ENCODE data around the gene LAPTM5.

The LAPTM5 gene

GRCh38 chr1:30755746-30756145, 1.8 kb downstream of the LAPTM5 start:
- DNase-seq (ENCODE audit: low spot score): no peak

GRCh38 chr1:30755334-30755733, 2.2 kb downstream of the LAPTM5 start:
- no peak for DNase-seq (ENCODE audit: low spot score)

DNA sequence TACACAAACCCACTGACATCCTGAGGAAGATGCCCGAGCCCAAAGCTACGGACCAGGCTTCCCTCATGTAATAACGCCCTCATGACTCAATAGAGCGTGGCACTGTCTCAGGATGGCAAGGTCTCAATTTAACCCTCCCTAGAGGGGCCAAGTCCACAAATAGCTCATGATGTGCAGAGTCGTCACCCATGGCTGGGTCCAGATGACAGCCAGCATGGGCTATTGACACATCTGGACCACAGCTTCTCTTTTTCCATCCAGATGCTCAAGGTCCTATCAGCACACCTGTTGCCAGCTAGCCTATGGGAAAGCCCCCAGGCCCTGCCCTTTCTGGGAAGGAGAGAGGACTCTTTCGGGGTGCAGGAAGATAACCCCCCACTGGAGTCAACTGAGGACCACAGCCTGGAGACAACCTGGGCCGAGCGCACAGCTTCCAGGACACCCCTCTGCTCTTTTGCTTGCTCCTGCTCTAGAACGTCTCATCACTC, 2.8 kb downstream of the LAPTM5 start:
- DNase-seq (ENCODE audit: low spot score): no peak

- DNase-seq (ENCODE audit: low spot score): no peak
These were observed 3.9 kb downstream of the LAPTM5 start for GRCh38 chr1:30753660-30754123.

GRCh38 chr1:30753118-30753517, 4.5 kb downstream of the LAPTM5 start:
- no peak for DNase-seq (ENCODE audit: low spot score)

DNA sequence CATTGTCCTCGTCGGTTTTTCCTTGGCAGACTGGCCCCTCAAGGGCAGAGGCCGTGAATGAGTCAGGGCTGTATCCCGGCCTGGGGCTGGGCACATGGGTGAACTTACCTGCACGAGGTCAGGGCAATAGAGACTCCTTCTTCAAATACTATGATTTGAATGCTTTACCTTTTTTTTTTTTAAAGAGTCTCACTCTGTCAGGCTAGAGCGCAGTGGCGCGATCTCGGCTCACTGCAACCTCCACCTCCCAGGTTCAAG, 5.0 kb downstream of the LAPTM5 start:
- no peak for DNase-seq (ENCODE audit: low spot score)

GRCh38 chr1:30751830-30752650, 5.5 kb downstream of the LAPTM5 start:
- no peak for DNase-seq (ENCODE audit: low spot score)

DNA sequence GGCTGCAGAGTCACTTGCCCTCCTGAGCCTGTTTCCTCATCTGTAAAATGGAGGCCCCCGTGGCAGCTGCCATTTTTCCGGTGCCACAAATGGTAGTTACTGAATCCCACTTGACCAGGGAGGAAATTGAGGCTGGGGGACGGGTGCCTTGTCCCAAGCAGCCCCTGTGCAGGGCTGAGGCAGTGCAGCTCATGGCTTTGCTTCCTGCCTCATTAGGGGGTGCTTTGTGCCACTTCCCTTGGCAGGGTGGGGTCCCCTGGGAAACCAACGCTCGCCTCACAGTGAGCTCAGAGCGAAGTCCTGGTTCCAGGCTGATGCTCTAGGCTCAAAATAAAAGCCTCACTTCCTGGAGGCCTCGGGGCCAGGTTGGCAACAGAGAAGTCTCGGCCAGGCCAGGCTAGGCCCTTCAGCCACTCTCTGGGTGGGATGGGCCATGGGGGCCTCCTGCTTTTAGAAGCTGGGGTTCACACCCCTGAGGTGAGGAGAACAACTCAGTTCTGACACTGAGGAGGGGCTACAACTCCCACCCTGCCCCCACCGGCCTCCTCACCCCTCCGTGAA, 6.8 kb downstream of the LAPTM5 start:
- DNase-seq (ENCODE audit: low spot score): no peak

DNA sequence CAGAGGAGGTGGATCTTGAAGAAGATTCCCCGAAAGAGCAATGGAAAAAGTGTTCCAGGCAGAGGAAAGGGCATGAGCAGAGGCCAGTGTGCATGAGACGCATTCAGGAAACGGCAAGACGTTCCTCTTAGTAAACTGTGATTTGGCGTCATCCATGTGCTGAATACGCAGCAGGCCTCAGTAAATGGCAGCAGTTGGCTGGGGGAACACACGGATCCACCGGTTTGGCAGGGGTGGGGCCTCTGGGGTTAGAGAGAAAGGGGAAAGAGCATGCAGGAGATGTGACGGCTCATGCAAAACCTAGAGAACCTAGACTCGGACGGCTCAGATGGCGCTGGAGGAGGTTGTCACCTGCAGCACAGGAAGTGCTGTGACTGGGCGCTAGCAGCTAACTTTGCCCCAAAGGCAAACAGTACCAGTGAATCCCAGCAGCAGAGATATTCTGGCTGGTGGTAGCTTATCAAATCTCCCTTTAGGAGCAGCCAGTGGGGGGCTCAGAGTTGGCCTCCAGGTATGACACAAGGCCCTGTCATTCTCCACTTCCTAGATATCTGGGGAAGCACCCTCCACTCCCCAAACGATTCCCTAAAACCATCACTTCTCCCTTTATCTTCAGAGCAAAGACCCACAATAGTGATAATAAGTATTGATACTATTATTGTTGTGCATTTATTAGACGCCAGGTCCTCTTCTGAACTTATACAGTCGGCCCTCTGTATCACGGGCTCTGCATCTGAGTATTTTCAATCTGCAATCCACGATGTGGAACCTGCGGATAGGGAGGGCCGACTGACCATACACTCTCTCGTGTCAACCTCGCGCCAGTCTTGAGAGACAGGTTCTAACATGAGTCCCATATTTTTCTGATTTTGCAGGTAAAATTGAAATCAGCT, 7.6 kb downstream of the LAPTM5 start:
- DNase-seq (ENCODE audit: low spot score): no peak

GRCh38 chr1:30748699-30749401, 8.7 kb downstream of the LAPTM5 start:
- DNase-seq (ENCODE audit: low spot score): no peak

DNA sequence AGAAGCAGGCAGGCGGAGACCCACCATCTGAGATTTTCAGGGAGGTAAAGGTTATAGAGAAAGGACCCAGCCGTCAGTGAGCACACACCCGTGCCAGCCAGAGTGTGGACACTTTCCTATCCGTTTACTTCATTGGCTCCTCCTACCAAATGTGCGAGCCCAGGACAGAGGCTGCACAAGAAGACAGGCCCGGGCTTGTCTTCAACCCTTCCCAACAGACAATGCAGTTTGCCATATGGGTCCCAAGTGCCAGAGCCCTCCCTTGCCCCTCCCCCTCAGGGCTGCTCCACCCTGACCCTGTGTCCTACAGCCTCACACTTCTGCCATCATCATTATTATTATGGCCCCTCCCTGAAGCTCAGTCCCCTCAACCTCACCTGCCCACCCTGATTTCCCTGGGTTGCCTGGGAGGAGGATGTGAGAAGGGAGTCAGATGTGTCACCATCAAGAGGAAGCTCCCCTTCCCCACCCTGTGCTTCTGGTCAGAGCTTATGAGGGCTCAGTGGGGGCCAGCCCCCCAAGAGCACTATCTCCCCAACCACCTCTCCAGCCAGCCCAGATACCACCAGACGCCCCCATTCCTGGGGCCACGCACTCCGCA, 9.4 kb downstream of the LAPTM5 start:
- no peak for DNase-seq (ENCODE audit: low spot score)

- no peak for DNase-seq (ENCODE audit: low spot score)
These were observed 10.3 kb downstream of the LAPTM5 start for GRCh38 chr1:30747033-30748008.

DNA sequence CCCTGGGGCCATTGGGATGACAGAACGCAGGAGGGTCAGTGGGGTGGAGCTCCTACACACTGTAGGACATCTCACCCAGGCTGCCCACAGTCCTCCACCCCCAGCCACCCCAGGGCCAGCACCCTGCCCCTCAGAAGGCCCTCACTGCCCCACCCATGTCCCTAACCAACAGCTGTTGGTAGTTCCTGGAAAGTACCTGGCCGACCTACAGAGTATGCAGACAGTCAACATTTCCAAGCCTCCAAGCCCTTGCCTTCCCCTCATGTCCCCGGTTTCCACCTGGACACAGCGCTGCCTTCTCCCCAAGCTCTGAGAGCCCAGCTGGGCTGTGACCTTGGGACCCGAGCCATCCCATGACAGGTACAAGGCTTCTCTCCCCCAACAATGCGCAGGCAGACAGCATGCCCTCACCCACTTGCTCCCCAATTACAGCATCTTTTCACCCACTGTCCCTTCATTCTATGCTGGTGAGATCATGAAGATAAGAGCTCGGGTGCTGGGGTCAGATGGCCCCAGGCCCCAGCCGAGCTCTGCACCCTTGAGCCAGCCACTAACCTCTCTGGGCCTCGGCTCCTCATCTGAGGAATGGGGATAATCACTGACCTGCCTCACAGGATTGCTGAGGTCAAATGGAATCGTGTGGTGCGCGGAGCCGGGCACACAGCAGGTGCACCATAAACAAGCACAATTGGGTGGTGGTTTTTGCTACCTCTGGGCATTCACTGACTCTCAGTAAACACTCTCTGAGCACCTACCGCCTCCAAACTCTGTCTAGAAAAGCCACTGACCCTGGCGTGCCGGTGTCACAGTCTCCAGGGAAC, 11.2 kb downstream of the LAPTM5 start:
- DNase-seq (ENCODE audit: low spot score): no peak

- no peak for DNase-seq (ENCODE audit: low spot score)
These were observed 11.8 kb downstream of the LAPTM5 start for GRCh38 chr1:30745834-30746208.

GRCh38 chr1:30745156-30745833, 12.3 kb downstream of the LAPTM5 start:
- no peak for DNase-seq (ENCODE audit: low spot score)

DNA sequence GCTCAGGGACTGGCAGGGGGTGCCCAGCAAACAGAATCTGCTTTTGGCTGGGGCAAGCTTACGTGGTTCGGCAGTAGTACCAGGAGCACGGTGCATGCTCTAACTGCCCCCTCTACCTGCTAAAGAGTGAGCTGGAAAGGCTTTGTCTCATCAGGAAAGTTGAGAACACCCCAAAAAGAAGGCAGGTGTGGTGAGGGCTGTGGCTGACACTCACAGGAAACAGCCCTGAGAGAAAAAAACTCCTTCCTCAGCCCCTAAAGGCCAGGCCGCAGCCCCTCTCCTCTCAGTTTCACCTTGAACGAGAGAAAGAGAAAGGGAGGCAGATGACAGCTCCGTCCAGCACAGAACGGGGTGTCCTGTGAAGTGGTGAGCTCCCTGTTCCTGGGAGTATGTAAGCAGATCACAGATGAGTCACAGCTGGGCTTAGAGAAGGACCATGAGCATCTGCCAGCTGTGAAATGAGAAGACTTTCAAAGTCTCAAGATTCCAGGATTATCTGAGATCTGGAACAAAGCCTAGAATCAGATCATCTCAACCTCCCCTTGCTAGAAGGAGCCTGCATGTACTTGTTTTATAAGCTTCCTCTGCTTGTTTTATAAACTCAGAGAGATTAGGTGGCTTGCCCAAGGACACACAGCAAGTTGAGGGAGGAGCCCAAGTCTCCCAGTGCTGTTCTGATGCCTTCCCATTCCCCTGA, 13.4 kb downstream of the LAPTM5 start:
- DNase-seq (ENCODE audit: low spot score): no peak

GRCh38 chr1:30743584-30744059, 14.0 kb downstream of the LAPTM5 start:
- DNase-seq (ENCODE audit: low spot score): no peak

DNA sequence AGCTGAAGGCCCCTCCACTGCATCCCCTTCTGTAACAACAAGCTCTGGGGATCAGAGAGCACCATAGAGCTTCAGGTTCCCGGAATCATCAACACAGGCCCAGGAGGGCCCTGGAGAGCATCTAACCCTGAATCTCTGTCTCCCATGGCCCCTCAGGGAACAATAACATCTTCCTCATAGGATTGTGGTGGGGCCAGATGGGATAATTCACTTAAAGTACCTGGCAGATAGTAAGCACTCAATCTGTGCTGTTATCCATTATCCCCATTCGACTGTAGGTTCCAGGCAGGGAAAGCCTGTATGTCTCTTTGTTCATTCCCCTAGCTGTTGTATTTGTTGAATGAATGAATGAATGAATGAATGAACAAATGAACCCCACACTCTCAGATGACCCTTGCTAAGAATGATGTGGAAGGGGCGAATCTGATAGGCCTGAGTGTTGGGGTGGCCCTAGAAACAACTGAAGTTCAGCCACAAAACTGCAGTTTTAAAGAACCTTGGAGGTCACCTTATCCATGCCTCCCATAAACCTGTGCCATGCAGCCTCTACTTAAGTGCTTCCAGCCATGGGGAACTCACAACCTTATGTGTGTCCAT, 14.5 kb downstream of the LAPTM5 start:
- DNase-seq (ENCODE audit: low spot score): no peak
